Keratinocyte (primary cell): Measurements from ENCODE around the gene BOD1.

ENCODE experiments used
- CTCF ChIP-seq, 3 experiments: IDR thresholded peaks in 1 of 3; conservative IDR thresholded peaks in 1 of 3; optimal IDR thresholded peaks in 1 of 3; 2 replicates in 2 of 3; 3 replicates in 1 of 3; pipeline versions ENCODE3 to v1.5.1; 2011; ENCODE audit warnings: low read length in 3 of 3, mild to moderate bottlenecking in 3 of 3, moderate library complexity in 2 of 3, control low read depth in 1 of 3, inconsistent platforms in 1 of 3; ENCODE audit not compliant: insufficient read depth in 2 of 3; ENCODE audit errors: extremely low read depth in 1 of 3
- EZH2 ChIP-seq: IDR thresholded peaks from one replicate; pipeline ENCODE4 v1.6.1; 2012; ENCODE audit warnings: inconsistent platforms, mild to moderate bottlenecking, low read length, moderate library complexity

- TF ChIP-seq EZH2 (no peak), CTCF (optimal IDR thresholded peaks at IDR 0.05 in 1 of 3, IDR thresholded peaks at IDR 0.05 in 1 of 3, conservative IDR thresholded peaks at IDR 0.05 in 1 of 3; ENCODE audit: extremely low read depth in 1 of 3, insufficient read depth in 2 of 3, low read length in 3 of 3) (no peak)
These were observed 38.6 kb downstream of the BOD1 start for GRCh38 chr5:173577817-173578216.
